Measurements from ENCODE around the gene OBSCN. TPM values are rescaled to one million over a fixed set of nuclear protein-coding genes. Genes with fewer than 3 reads are reported as not detected.

The OBSCN gene
- total and polyA plus RNA-seq, 2 of the 4 experiments (the other 2 are of a cell fraction): 4.1 to 9.5 TPM

- POLR2A ChIA-PET (ENCODE audit: unreplicated experiment): no interaction called here
- H3K9me1 ChIP-seq (ENCODE audit: insufficient read depth, low read length): no peaks in the 10 kb centered on the region
- no peak for TF ChIP-seq ELK1 (IDR thresholded peaks at IDR 0.05; ENCODE audit: borderline replicate concordance, low read depth, low read length)
- TF ChIP-seq, protein P1, sequence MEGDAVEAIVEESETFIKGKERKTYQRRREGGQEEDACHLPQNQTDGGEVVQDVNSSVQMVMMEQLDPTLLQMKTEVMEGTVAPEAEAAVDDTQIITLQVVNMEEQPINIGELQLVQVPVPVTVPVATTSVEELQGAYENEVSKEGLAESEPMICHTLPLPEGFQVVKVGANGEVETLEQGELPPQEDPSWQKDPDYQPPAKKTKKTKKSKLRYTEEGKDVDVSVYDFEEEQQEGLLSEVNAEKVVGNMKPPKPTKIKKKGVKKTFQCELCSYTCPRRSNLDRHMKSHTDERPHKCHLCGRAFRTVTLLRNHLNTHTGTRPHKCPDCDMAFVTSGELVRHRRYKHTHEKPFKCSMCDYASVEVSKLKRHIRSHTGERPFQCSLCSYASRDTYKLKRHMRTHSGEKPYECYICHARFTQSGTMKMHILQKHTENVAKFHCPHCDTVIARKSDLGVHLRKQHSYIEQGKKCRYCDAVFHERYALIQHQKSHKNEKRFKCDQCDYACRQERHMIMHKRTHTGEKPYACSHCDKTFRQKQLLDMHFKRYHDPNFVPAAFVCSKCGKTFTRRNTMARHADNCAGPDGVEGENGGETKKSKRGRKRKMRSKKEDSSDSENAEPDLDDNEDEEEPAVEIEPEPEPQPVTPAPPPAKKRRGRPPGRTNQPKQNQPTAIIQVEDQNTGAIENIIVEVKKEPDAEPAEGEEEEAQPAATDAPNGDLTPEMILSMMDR (conservative IDR thresholded peaks at IDR 0.05; ENCODE audit: low read depth, low read length): peak; percentile 30; the same call in 1 of the 2 replicates
- no peak for TF ChIP-seq USF2 (IDR thresholded peaks at IDR 0.05; ENCODE audit: low read depth, low read length)
- no peak for TF ChIP-seq CHD1 (IDR thresholded peaks at IDR 0.05; ENCODE audit: low read depth, low read length)
- no peak for TF ChIP-seq BHLHE40 (IDR thresholded peaks at IDR 0.05; ENCODE audit: low read depth, low read length)
- TF ChIP-seq CEBPB (IDR thresholded peaks at IDR 0.05; ENCODE audit: low read depth, low read length): peak; percentile 52; the same call in 1 of the 2 replicates
- peak; percentile 36 for TF ChIP-seq RAD21 (IDR thresholded peaks at IDR 0.05; ENCODE audit: low read length)
- no peak for TF ChIP-seq POLR2A (IDR thresholded peaks at IDR 0.05; ENCODE audit: low read depth, low read length)
- TF ChIP-seq RFX5 (IDR thresholded peaks at IDR 0.05; ENCODE audit: low read depth, low read length): no peak
- H3K14ac ChIP-seq (replicated peaks; ENCODE audit: low read depth, low read length): no peak overlapping the region
- H4K8ac ChIP-seq (ENCODE audit: low read depth in 2 of 2, low read length in 2 of 2): no peak overlapping the region
- peaks cover 4% of the 10 kb centered on the region for H3K9me3 ChIP-seq (ENCODE audit: control insufficient read depth, insufficient read depth, low read length)
- H2BK15ac ChIP-seq (ENCODE audit: low read depth, low read length): no peak overlapping the region
- ATAC-seq (ENCODE audit: low read depth): peak; percentile 88
- no peak overlapping the region for H2AK5ac ChIP-seq (ENCODE audit: low read depth, low read length)
- H2BK5ac ChIP-seq (ENCODE audit: low read depth, low read length, poor library complexity, severe bottlenecking): no peak overlapping the region
- peaks cover 5% of the 10 kb centered on the region for H3K4me1 ChIP-seq (ENCODE audit: control insufficient read depth, insufficient read depth, low read length)
- no peak overlapping the region for H3K27ac ChIP-seq (ENCODE audit: insufficient read depth, low read length)
- H4K20me1 ChIP-seq (ENCODE audit: insufficient read depth, low read length): no peaks in the 10 kb centered on the region
- H3K79me1 ChIP-seq (ENCODE audit: low read depth in 1 of 2, low read length in 2 of 2): no peaks in the 10 kb centered on the region; a peak in 1 of 4 replicates
- dilution Hi-C loops (cut with HindIII; ENCODE audit: low sequenced_read_pairs, unreplicated experiment): no loop called here
- no peaks in the 10 kb centered on the region for H3K27me3 ChIP-seq (ENCODE audit: control insufficient read depth, insufficient read depth, low read length)
- no peak overlapping the region for H3K56ac ChIP-seq (ENCODE audit: extremely low read depth, insufficient read depth, low read length)
- no peak overlapping the region for H4K91ac ChIP-seq (ENCODE audit: insufficient read depth, low read depth, low read length)
- H2BK120ac ChIP-seq (ENCODE audit: low read depth, low read length): no peak overlapping the region
- no peak overlapping the region for H2AFZ ChIP-seq (replicated peaks; ENCODE audit: low read length, poor library complexity)
- no peak overlapping the region for H2AK9ac ChIP-seq (replicated peaks; ENCODE audit: low read depth, low read length, poor library complexity)
- no peak overlapping the region for H3K9ac ChIP-seq (ENCODE audit: low read depth, low read length)
- intact Hi-C loops (cut with micrococcal nuclease): no loop called here
- no peak overlapping the region for H4K5ac ChIP-seq (ENCODE audit: low read depth, low read length)
- peak; percentile 33 for DNase-seq
- no peak overlapping the region for H3K4ac ChIP-seq (ENCODE audit: low read depth, low read length)
- BruUV-seq (replicated peaks): no TSS peak
- H3K36me3 ChIP-seq (ENCODE audit: control insufficient read depth, insufficient read depth, low read length): peaks cover 16% of the 10 kb centered on the region; the same call in 1 of the 2 replicates
- CTCF ChIA-PET: no interaction called here
- no peak overlapping the region for H3K4me3 ChIP-seq (ENCODE audit: insufficient read depth, low read depth, low read length)
- H3K4me2 ChIP-seq (ENCODE audit: low read depth, low read length): no peak overlapping the region
- in situ Hi-C loops (cut with MboI; ENCODE audit: low sequenced_read_pairs): no loop called here
- no peak overlapping the region for H2BK20ac ChIP-seq (ENCODE audit: low read depth, low read length)
- H3K18ac ChIP-seq (ENCODE audit: low read depth, low read length): no peak overlapping the region
- H3K23ac ChIP-seq (ENCODE audit: low read depth, low read length): no peak overlapping the region
These were observed 57.3 kb downstream of the OBSCN start for GRCh38 chr1:228265167-228265566.
